GM18498 (cell line): ENCODE measurements around the gene ZC3H12C.
"Not testable (repeated sequence)": the region's sequence is repeated elsewhere in the genome, so short reads cannot be mapped to it uniquely, and the experiment has no call there.

Experiments
- ATAC-seq: cut with Tn5 transposase; IDR thresholded peaks from one replicate; pipeline ENCODE4 v1.9.1; 2021; ENCODE audit warnings: mild to moderate bottlenecking, moderate library complexity; ENCODE audit not compliant: unreplicated experiment

ZC3H12C gene

DNA sequence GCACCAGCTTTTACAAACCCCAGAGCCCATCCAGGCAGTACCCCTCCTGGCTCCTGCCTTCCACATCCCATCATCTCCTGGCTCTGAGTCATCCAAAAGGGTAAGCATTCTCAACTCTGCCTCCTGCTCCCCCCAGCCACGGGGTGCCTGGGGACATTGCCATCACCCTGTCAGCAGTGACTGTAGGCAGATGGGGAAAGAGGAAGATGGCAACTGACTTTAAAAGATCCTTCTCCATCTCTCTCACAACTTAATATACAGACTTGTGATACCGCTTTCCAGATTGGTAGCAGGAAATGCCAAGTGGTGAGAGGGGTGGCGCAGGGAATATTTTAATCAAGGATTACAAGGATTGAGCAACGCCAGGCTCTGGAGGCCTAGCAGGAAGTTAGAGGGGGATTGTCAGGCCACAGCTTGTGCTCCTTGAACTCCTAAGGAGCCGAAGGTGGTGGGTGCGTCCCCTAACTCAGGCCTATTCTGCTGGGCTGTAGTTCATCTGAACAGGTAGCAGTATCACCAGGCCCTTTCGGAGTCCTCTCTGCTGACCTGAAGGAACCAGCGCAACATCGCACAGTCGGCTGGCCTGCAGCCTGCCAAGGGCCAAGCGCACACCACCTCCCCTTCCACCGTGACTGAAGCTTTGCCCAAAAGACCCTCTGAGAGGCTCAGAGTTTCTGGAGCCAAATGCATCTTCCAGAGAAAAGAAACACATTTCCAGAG lies 83.3 kb downstream of the ZC3H12C start:
- no peak for ATAC-seq

DNA sequence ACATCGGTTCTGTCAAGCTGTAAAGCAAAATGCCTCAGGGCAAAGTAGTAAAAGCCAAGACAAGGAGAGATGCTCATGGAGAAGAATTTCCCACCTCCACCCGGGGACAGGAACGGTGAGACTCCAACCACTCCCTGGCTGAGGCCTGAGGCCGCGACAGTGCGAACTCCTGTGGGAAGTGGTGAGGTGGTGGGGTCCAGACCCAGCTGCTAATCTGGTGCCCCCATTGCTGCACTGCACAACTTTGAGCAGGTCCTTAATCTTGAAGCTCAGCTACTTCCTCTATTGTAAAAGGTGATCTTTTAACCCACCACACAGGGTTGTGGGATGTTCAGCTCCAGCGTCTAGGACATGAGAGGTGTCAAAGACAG lies 83.9 kb downstream of the ZC3H12C start:
- ATAC-seq, result no peak

DNA sequence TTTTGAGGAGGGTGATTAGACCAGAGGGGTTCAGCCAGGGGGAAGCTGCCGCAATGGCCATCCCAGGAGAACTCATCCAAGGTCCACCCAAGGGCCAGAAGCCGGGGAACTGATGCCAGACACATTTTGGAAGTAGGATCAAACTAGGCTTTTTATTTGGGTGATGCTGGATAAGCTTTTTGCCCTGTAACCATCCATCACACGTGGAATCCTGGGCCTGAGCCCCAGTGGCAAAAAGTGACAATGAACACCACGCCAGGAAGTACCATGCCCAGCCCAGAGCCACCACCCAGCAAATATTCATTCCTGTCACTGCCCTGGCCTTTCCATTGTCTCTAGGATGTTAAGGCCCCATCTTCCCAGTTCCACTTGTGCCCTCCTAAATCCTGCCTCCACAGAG lies 85.9 kb downstream of the ZC3H12C start:
- no peak for ATAC-seq

DNA sequence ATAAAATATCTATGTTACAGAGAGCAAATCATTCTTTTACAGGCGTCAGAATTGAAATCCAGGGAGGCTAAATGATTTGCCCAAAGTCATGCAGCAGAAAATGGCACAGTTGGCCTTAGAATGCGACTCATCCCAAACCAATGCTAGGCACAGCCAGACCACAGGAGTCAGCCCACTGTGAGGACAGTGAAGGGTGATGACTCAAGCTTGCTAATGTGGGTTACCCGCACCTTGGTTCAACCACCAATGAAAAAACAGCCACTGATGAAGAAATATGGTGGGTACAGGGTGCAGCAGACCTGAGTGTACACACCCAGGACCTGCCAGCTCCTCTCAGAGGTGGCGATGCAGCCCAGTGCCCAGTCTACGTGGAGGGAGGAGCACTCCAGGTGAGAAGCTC lies 89.7 kb downstream of the ZC3H12C start:
- ATAC-seq, result no peak

DNA sequence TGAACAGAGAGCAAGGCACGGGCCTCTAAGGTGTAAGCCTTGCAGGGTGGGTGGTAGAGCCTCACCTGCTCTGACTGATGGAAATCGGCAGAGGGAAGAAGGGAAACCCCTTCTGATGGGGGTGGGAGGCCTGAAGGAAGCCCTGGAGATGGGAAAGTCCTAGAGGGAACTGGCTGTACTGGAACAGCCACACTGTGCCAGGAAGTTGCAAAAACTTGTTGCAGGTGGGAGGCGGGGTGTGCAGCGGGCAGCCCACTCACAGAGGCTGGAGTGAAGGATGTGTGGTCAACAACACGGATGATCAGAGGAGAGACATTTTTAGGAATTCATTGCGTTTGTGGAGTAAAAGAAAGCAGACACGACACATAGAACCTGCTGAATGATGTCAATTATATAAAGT lies 91.3 kb downstream of the ZC3H12C start:
- no peak for ATAC-seq

- ATAC-seq, result no peak
Measured at GRCh38 chr11:110185121-110185591, 92.0 kb downstream of the ZC3H12C start.

- ATAC-seq, result no peak
Measured at GRCh38 chr11:110185599-110185998, 92.4 kb downstream of the ZC3H12C start.

DNA sequence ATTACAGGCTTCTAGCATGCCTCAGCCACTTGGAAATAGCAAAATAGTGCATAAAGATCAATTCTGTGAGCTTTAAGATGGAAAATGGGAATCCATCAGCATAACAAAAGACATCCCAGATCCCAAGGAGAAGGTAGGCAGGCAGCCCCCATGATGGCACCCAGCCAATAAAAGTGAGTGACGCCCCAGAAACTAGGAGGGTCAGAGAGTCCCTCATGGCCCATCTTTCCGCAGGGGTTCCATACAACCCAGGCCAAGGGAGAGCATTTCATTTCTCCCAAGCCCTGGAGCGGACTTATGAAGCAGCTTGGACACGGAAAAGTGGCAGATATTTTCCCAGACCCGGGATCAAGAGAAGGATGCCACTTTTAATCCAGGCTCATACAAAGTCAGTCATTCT lies 93.3 kb downstream of the ZC3H12C start:
- ATAC-seq, result no peak

GRCh38 chr11:110186867-110187266 lies 93.7 kb downstream of the ZC3H12C start:
- ATAC-seq, result no peak

- ATAC-seq, result no peak
Measured at GRCh38 chr11:110187731-110188130, 94.5 kb downstream of the ZC3H12C start.

DNA sequence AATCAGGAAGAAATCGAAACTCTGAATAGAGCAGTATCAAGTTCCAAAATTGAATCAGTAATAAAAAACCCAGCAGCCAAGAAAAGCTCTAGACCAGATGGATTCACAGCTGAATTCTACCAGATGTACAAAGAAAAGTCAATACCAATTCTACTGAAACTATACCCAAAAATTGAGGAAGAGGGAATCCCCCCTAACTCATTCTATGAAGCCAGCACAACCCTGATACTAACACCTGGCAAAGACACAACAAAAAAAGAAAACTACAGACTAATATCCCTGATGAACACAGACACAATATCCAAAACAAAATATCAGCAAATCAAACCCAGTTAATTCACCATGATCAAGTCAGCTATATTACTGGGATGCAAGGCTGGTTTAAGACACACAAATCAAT lies 97.7 kb downstream of the ZC3H12C start:
- ATAC-seq, result no peak

GRCh38 chr11:110192604-110193282 lies 99.6 kb downstream of the ZC3H12C start:
- peak; percentile 80 for ATAC-seq

DNA sequence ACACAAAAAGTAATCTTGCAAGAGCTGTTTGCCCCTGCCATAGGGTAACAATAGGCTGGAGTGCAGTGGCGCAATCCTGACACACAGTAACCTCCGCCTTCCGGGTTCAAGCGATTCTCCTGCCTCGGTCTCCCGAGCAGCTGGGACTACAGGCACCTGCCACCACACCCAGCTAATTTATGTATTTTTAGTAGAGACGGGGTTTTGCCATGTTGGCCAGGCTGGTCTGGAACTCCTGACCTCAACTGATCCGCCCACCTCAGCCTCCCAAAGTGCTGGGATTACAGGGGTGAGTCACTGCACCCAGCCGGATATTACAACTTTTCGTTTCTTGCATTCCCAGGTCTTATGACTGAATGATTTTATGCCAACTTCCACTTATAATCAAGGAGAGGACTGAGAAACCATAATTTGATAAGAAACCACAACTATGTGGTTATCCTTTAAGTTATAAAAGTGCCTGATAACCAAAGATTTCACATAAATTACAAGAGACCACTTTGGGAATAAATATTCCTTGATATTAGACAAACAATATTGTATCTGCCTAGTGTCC lies 101.1 kb downstream of the ZC3H12C start:
- not testable (repeated sequence) for ATAC-seq

DNA sequence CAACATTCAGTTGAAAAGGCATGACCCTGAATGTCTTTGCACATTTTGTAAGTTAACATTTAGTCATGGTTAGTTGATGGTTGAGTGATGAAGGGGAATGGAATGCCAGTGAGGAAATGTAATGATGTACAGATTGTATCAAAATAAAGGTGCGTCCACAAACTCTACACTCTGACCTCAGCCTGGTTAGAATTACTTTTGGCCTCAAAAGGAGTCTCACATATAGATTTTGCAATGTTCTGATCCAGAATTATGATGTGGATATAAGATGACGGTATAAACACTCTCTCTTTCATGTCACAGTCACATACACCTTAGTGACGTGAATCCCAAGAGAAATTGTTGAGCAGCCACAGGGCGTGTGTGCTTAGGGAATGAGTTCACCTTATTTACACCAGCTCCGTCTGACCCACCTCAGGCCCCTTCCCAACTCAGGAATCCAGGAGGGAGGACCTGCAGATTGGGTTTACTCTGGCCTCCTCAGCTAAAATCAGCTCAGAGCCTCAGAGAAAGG lies 103.1 kb downstream of the ZC3H12C start:
- no peak for ATAC-seq

GRCh38 chr11:110196884-110197420 lies 103.8 kb downstream of the ZC3H12C start:
- ATAC-seq, result no peak

- no peak for ATAC-seq
Measured at GRCh38 chr11:110198031-110198729, 105.0 kb downstream of the ZC3H12C start.

- ATAC-seq, result no peak
Measured at GRCh38 chr11:110199184-110199981, 106.2 kb downstream of the ZC3H12C start.

DNA sequence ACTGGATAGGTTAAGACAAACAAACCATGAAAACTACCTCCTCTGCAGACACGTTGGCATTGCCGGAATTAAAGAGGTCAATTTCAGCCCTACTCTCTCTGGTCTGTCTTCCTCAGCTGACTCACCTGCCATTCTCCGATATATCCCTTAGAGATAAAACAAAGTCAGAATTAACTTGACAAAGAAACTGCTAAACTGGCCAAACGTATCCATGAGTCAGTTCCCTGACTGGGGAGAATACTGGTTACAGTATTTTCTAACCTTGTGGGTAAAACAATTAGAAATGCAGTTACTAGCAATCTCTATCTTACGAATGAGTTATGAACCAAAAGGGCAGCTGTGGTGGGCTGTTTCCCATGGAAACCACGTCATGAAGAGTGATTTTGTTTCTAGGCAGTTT lies 107.0 kb downstream of the ZC3H12C start:
- ATAC-seq, result no peak

- no peak for ATAC-seq
Measured at GRCh38 chr11:110200836-110201235, 107.6 kb downstream of the ZC3H12C start.

- no peak for ATAC-seq
Measured at GRCh38 chr11:110207123-110207522, 113.9 kb downstream of the ZC3H12C start.
